ENCODE data around the gene TBC1D1. TPM values are rescaled to one million over a fixed set of nuclear protein-coding genes. Genes with fewer than 3 reads are reported as not detected.
A peak's percentile ranks its signal among the peaks of the same experiment; 100 is the strongest.

TBC1D1 gene
- total RNA-seq, 1 donor from 2014 or later, result 133 TPM

DNA sequence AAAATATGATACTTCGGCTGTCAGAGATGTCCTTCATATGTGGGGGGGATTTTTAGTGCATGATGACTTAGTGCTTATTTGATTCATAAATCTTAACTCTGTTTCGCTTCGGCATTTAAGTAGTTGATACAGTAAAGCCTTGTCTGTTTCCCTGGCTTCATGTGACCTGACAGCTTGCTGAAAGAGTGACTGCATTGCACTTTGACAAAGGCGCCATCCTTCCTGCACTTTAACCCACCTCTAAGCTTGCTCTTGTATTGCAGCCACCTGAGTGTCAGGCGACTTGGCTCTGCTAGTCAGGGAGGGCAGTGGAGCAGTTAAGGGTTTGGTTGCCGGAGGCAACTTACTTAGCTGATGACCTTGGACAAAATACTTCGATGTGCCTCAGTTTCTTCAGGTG is 134.8 kb downstream of the TBC1D1 start:
- TF ChIP-seq, protein P1, sequence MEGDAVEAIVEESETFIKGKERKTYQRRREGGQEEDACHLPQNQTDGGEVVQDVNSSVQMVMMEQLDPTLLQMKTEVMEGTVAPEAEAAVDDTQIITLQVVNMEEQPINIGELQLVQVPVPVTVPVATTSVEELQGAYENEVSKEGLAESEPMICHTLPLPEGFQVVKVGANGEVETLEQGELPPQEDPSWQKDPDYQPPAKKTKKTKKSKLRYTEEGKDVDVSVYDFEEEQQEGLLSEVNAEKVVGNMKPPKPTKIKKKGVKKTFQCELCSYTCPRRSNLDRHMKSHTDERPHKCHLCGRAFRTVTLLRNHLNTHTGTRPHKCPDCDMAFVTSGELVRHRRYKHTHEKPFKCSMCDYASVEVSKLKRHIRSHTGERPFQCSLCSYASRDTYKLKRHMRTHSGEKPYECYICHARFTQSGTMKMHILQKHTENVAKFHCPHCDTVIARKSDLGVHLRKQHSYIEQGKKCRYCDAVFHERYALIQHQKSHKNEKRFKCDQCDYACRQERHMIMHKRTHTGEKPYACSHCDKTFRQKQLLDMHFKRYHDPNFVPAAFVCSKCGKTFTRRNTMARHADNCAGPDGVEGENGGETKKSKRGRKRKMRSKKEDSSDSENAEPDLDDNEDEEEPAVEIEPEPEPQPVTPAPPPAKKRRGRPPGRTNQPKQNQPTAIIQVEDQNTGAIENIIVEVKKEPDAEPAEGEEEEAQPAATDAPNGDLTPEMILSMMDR (IDR thresholded peaks at IDR 0.05; ENCODE audit: insufficient read depth, low read length, poor library complexity, severe bottlenecking), result no peak
- no peak for DNase-seq (ENCODE audit: low read depth)

GRCh38 chr4:38026158-38026740 is 135.4 kb downstream of the TBC1D1 start:
- H3K36me3 ChIP-seq (ENCODE audit: control insufficient read depth, insufficient read depth, low read length), result no peaks in the 10 kb centered on the region
- no peaks in the 10 kb centered on the region for H3K27me3 ChIP-seq (ENCODE audit: control insufficient read depth, insufficient read depth, low read length)
- DNase-seq (ENCODE audit: low read depth), result no peak
- H3K4me3 ChIP-seq (ENCODE audit: low read depth, low read length), result no peak overlapping the region
- TF ChIP-seq, protein P1 (IDR thresholded peaks at IDR 0.05; ENCODE audit: insufficient read depth, low read length, poor library complexity, severe bottlenecking), result no peak

More for the DNA sequence above, 134.8 kb downstream of the TBC1D1 start:
- Histone ChIP-seq H3K27me3 (ENCODE audit: control insufficient read depth, insufficient read depth, low read length) (no peaks in the 10 kb centered on the region), H3K4me3 (ENCODE audit: low read depth, low read length) (no peak overlapping the region), H3K36me3 (ENCODE audit: control insufficient read depth, insufficient read depth, low read length) (no peaks in the 10 kb centered on the region)

DNA sequence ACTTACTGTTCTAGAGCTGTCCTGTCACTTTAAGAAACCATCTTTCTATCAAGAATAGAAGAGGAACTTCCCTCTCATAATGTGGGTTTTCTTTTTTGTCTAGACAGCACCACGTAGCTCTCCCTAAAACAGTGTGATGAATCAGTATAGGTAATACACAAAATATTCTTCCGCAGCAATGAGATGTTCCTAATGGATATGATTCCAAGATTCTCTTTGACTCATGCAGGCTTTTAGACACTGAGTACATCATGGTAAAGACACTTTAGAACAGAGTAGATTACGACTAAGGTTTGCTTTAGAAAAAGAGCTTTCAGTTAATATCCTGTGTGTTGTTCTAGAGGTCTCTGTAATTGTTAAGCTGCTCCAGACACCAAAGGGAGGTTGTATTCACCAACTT is 139.1 kb downstream of the TBC1D1 start:
- no peaks in the 10 kb centered on the region for H3K27me3 ChIP-seq (ENCODE audit: control insufficient read depth, insufficient read depth, low read length)
- DNase-seq (ENCODE audit: low read depth), result no peak
- TF ChIP-seq, protein P1 (IDR thresholded peaks at IDR 0.05; ENCODE audit: insufficient read depth, low read length, poor library complexity, severe bottlenecking), result no peak
- H3K36me3 ChIP-seq (ENCODE audit: control insufficient read depth, insufficient read depth, low read length), result no peaks in the 10 kb centered on the region
- H3K4me3 ChIP-seq (ENCODE audit: low read depth, low read length), result no peak overlapping the region

GRCh38 chr4:38034986-38035882 is 144.3 kb downstream of the TBC1D1 start:
- Histone ChIP-seq H3K4me3 (ENCODE audit: low read depth, low read length) (no peak overlapping the region), H3K27me3 (ENCODE audit: control insufficient read depth, insufficient read depth, low read length) (no peaks in the 10 kb centered on the region), H3K36me3 (ENCODE audit: control insufficient read depth, insufficient read depth, low read length) (no peaks in the 10 kb centered on the region)
- TF ChIP-seq, protein P1 (IDR thresholded peaks at IDR 0.05; ENCODE audit: insufficient read depth, low read length, poor library complexity, severe bottlenecking), result peak; percentile 63
- DNase-seq (ENCODE audit: low read depth), result no peak

DNA sequence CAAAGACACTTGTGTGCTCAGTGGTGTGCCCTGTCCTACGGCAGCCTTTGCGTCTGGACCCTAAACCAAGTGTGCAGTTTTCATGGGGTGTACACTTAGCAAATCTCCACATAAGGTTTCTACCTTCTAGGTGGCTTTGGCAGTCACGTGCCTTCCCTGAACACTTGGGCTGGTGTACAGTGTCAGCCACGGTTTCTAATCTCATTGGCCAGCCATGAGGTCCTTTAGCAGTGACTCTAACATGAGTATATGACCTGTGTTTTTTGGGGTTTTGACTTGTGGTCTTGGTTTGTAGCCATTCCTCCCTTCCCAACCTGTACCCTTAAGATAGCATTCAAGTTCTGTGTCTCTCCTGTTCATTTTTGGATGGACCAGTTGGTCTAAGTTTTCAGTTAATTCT is 145.7 kb downstream of the TBC1D1 start:
- no peak for DNase-seq (ENCODE audit: low read depth)
- Histone ChIP-seq H3K36me3 (ENCODE audit: control insufficient read depth, insufficient read depth, low read length) (no peaks in the 10 kb centered on the region), H3K27me3 (ENCODE audit: control insufficient read depth, insufficient read depth, low read length) (no peaks in the 10 kb centered on the region), H3K4me3 (ENCODE audit: low read depth, low read length) (no peak overlapping the region)
- TF ChIP-seq, protein P1 (IDR thresholded peaks at IDR 0.05; ENCODE audit: insufficient read depth, low read length, poor library complexity, severe bottlenecking), result no peak
